ENCODE measurements around the gene RNU5B-1. TPM values are rescaled to one million over a fixed set of nuclear protein-coding genes. Genes with fewer than 3 reads are reported as not detected.

The RNU5B-1 gene
- polyA plus RNA-seq, 10 donors: not detected

- no peak for DNase-seq
These were observed 24.2 kb downstream of the RNU5B-1 start for GRCh38 chr15:65328506-65329287.

- no peak for DNase-seq
These were observed 25.0 kb downstream of the RNU5B-1 start for GRCh38 chr15:65329288-65329983.

- DNase-seq: no peak
These were observed 25.7 kb downstream of the RNU5B-1 start for GRCh38 chr15:65329984-65330735.

- DNase-seq: no peak
These were observed 26.6 kb downstream of the RNU5B-1 start for GRCh38 chr15:65330934-65331645.

- no peak for DNase-seq
These were observed 27.3 kb downstream of the RNU5B-1 start for GRCh38 chr15:65331811-65332210.

GRCh38 chr15:65332391-65333147 lies 28.1 kb downstream of the RNU5B-1 start:
- DNase-seq: no peak

GRCh38 chr15:65333148-65333820 lies 28.8 kb downstream of the RNU5B-1 start:
- DNase-seq: no peak

GRCh38 chr15:65333856-65334255 lies 29.4 kb downstream of the RNU5B-1 start:
- no peak for DNase-seq

- DNase-seq: no peak
These were observed 30.2 kb downstream of the RNU5B-1 start for GRCh38 chr15:65334586-65335231.

- no peak for DNase-seq
These were observed 31.0 kb downstream of the RNU5B-1 start for GRCh38 chr15:65335278-65336055.

- DNase-seq: no peak
These were observed 32.3 kb downstream of the RNU5B-1 start for GRCh38 chr15:65336493-65337435.

GRCh38 chr15:65337436-65338070 lies 33.1 kb downstream of the RNU5B-1 start:
- DNase-seq: no peak

- DNase-seq: no peak
These were observed 33.9 kb downstream of the RNU5B-1 start for GRCh38 chr15:65338366-65338765.

- DNase-seq: no peak
These were observed 34.3 kb downstream of the RNU5B-1 start for GRCh38 chr15:65338823-65339222.

- no peak for DNase-seq
These were observed 34.9 kb downstream of the RNU5B-1 start for GRCh38 chr15:65339416-65339815.

- DNase-seq: no peak
These were observed 35.4 kb downstream of the RNU5B-1 start for GRCh38 chr15:65339920-65340319.

GRCh38 chr15:65342493-65342892 lies 38.0 kb downstream of the RNU5B-1 start:
- DNase-seq: no peak

Data from muscle of back (tissue), 11 donors.